ENCODE results near the gene ZCCHC17. TPM values are rescaled to one million over a fixed set of nuclear protein-coding genes. Genes with fewer than 3 reads are reported as not detected.
"Not testable (repeated sequence)": the region's sequence is repeated elsewhere in the genome, so short reads cannot be mapped to it uniquely, and the experiment has no call there.

The ZCCHC17 gene
- total RNA-seq, 2 experiments from 2014 or later, result 33.0 to 34.2 TPM

DNA sequence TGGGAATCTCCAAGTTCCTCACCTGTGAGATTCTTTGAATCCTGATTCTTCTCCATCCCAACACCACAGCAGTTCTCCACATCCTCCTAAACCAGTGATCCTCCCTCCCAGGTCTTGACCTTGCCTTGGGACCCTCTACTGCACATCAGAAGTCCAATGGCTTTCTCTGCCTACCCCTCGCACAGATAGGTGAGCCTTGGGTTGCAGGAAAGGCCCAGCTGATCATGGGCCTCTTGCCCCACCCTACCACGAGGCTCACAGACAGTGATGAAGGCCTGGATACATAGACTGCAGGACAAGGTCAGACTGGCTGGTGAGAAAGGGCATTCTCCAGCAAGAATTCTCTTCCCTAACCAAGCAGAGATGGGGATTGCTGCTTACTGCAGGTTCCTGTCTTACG is 75.2 kb downstream of the ZCCHC17 start:
- Mint-ChIP-seq H3K27ac (no peak overlapping the region), H3K27me3 (no peaks in the 10 kb centered on the region), H3K4me3 (no peak overlapping the region), H3K4me1 (peaks cover 12% of the 10 kb centered on the region), H3K36me3 (no peaks in the 10 kb centered on the region), H3K9me3 (no peaks in the 10 kb centered on the region)
- DNase-seq, result no peak

DNA sequence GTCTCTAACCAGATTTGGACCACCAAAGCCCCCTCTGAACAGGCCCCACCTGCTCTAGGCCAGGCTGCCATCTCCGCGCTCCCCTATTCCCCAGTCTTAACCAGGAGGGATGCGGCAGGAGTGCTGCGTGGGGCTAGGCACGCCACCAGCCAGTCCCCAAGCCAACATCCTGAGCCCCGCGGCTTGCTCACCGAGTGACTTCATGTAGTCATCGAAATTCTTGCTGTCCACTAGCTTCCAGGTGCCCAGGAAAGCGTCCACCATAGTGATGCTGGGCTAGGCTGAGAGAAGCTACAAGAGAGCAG is 75.9 kb downstream of the ZCCHC17 start:
- H3K27ac Mint-ChIP-seq, result no peak overlapping the region
- H3K4me1 Mint-ChIP-seq, result peaks cover 12% of the 10 kb centered on the region
- peak overlapping the region; percentile 40 for H3K4me3 Mint-ChIP-seq
- no peaks in the 10 kb centered on the region for H3K9me3 Mint-ChIP-seq
- no peaks in the 10 kb centered on the region for H3K36me3 Mint-ChIP-seq
- DNase-seq, result no peak
- no peaks in the 10 kb centered on the region for H3K27me3 Mint-ChIP-seq

DNA sequence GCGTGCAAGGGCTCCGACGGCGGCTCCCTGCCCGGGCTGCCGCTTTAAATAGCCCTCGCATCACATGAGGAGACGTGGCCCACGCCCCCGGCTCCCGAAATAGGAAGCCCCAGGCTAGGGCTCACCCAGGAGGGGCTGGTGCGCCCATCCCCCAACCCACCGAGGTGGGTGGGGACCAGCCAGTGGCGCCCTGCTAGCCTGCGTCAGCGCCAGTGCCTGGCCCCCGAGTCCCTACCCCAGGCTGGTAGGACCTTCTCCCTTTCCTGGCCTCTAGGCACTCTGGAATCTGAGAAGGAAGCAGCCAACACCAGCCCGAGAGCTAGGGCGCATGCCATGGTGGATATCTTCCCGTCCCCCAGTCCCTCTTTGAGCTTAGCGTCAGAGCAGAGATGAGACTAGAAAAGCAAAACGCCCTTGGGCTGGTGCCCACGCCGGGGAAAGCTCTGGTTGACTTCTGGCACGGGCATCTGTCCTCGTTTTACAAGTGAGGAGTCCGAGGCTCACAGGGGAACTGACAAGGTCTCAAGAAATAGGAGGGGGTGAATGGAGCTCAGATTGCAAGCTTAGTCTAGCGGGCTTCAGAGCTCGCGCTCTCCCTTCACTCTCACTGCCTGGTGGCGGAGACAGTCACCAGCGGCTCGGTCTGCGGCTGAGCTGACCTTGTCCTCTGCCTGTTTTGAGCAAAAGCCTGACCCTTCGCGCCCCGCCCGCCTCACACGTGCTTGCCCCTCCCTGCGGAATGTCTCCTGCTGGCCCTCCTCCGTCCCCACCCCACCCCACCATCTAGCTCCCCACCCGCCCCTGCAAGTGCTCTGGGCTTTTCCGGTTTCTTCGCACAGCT is 76.4 kb downstream of the ZCCHC17 start, which contains the start of gene FABP3:
FABP3 (minus strand) TSS at position 21 of the 841 bp plus-strand sequence. CDS start 62 bp downstream, outside the sequence.
- DNase-seq, result peak; percentile 22
- H3K27me3 Mint-ChIP-seq, result no peaks in the 10 kb centered on the region
- H3K4me1 Mint-ChIP-seq, result peaks cover 12% of the 10 kb centered on the region
- no peaks in the 10 kb centered on the region for H3K36me3 Mint-ChIP-seq
- peak within 1 kb of the TSS; percentile 76 for H3K4me3 Mint-ChIP-seq
- peak within 1 kb of the TSS; percentile 43 for H3K27ac Mint-ChIP-seq
- no peaks in the 10 kb centered on the region for H3K9me3 Mint-ChIP-seq

DNA sequence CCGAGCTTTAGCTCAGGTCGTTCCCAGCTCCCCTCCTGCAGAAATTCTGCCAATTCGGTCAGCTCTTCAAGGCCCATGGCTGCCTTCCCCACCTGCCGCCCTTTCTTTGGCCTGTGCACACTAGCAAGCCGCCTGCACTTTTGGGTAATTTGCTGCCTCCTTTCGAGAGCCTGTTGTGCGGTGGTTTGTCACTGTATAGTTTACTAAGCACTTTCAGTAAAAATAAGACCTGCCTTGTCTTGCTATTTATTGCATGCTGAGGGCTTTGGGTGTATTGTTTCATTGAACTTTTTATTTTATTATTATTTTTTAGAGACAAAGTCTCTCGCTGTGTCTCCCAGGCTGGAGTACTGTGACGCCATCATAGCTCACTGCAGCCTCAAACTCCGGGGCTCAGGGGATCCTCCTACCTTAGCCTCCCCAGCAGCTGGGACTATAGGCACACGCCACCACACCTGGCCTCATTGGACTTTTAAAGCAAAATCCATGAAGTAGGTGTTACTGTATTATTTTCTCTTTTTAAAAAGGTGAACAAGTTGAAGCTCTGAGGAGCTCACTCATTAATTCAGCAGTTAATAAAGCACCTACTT is 77.2 kb downstream of the ZCCHC17 start:
- no peak for DNase-seq
- Mint-ChIP-seq H3K36me3 (no peaks in the 10 kb centered on the region), H3K27me3 (no peaks in the 10 kb centered on the region), H3K4me3 (peak overlapping the region; percentile 76), H3K4me1 (peaks cover 12% of the 10 kb centered on the region), H3K9me3 (no peaks in the 10 kb centered on the region), H3K27ac (peak overlapping the region; percentile 40)

DNA sequence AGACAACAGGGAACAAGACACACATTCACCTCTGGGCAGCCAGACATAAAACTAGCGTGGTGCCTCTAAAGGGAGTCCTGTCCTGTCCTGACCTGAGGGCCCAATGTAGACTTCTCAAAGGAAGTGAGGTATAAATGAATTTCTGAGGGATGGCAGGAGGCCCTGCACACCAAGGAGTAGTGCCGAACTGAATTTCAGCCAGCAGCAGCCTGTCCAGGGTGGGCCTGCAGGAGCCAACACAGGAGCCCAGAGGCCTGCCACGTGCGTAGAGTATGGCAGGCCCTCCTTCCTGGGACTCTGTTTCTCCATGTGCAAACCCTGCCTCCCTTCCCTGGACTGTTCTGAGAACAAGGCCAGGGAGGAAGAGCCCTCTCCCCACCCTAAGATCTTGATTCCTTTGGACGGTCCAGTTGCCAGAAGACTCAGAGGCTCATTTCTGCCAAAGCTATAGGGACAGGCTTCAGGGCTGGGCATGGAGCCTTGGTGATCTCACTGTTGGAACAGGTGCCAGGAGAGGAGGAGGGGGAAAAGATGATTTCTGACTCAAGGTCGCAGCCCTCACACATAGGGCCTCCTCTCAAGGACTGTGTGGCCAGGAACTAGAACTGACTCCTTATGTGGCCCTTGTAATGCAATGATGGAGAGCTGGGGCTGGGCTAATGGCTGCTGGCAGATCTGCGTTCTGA is 77.8 kb downstream of the ZCCHC17 start:
- Mint-ChIP-seq H3K4me1 (peaks cover 12% of the 10 kb centered on the region), H3K27ac (no peak overlapping the region), H3K36me3 (no peaks in the 10 kb centered on the region), H3K9me3 (no peaks in the 10 kb centered on the region), H3K4me3 (no peak overlapping the region), H3K27me3 (no peaks in the 10 kb centered on the region)
- no peak for DNase-seq

DNA sequence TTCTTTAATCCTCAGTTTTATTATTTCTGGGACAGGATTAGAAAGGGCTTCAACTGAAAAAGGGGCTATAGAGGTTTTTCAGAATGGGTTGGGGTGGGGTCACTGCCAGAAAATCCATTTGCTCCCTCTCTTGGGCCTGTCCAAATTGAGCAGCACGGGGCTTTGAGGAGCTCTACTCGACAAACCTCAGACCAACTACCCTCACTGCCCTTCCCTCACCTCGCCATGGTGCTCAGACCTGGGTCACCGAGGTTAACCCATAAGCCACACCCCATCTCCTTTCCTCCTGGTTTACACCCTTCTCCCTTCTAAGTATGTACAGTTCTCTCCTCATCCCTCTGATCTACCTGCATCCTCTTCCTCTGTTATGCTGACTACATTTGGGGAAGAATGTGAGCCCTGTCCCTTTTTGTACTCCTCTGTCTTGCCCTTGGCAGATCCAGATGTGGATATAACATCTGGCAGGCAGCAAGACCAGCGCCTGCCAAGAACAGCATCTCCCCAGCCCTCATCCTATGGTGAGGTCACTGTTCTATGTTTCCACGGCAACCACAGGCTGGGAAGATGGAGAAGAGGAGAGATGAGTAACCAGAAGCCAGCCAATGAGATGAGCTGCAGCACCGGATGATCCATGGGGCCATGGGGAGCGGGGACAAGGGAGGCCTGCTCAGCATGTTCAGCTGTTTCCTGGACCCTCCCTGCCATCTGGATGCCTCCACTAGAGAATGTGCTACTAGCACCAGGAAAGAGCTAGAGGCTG is 79.7 kb downstream of the ZCCHC17 start:
- Mint-ChIP-seq H3K27ac (no peak overlapping the region), H3K9me3 (no peaks in the 10 kb centered on the region), H3K4me3 (no peak overlapping the region), H3K4me1 (peaks cover 12% of the 10 kb centered on the region), H3K27me3 (peaks cover 4% of the 10 kb centered on the region), H3K36me3 (no peaks in the 10 kb centered on the region)
- DNase-seq, result no peak

DNA sequence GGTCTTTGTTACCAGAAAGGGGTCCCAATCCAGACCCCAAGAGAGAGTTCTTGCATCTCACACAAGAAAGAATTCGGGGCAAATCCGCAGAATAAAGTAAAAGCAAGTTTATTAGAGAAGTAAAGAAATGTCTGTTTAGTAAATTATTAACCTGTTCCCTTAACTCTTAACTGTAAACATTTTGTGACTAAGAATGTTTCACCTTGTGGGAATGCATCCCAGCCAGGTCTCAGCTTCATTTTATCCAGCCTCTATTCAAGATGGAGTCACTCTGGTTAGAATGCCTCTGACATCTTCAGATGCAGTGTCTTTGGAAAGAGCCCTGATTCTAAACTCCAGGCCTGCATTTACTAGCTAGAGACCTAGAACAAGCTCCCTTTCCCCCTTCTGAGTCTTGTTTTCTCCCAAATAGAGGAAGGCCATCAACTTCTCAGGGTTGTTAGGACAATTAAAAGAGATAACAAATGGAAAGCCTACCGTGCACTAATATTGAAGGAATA is 80.6 kb downstream of the ZCCHC17 start:
- Mint-ChIP-seq H3K9me3 (no peaks in the 10 kb centered on the region), H3K27me3 (peaks cover 4% of the 10 kb centered on the region), H3K36me3 (no peaks in the 10 kb centered on the region), H3K4me3 (no peak overlapping the region), H3K27ac (no peak overlapping the region), H3K4me1 (peaks cover 12% of the 10 kb centered on the region)
- no peak for DNase-seq

DNA sequence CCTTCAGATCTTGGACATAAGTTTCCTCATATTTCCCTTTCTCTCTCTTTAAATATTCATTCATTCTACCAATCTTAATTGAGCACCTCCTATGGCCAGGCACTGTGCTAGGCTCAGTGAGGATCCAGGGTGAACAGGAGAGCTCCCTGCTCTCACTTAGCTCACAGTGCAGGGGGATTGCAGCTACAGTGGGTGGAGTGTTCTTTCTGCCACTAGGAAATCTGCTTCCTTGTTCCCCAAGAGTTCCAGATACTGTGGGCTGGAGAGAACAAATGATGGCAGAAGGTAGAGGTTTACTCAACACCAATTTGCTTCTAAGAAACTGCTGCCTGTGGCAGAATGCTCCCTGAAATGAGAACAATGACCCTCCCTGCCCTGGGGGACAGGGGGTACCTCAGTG is 81.2 kb downstream of the ZCCHC17 start:
- Mint-ChIP-seq H3K36me3 (no peaks in the 10 kb centered on the region), H3K27ac (no peak overlapping the region), H3K4me3 (no peak overlapping the region), H3K9me3 (no peaks in the 10 kb centered on the region), H3K27me3 (peaks cover 4% of the 10 kb centered on the region), H3K4me1 (peaks cover 8% of the 10 kb centered on the region)
- no peak for DNase-seq

DNA sequence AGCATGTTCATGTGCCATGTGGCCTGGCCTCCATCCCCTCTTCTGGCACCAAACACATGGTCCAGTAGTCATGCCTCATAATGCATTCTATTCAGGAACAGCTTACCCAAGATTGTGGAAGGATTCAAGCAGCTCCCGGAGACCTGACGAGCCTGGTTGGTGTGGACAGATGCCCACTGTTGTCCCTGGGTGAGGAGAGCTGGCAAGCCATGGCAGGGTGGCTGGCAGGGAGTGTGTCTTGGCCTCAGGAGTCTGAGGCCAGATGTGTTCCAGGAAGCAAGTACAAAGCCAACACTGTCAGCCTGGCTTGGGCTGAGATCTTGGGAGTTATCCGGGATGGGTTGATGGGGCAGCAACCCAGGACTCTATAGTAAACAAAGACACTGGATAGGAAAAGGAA is 83.3 kb downstream of the ZCCHC17 start:
- Mint-ChIP-seq H3K4me1 (no peaks in the 10 kb centered on the region), H3K27ac (no peak overlapping the region), H3K36me3 (no peaks in the 10 kb centered on the region), H3K4me3 (no peak overlapping the region), H3K27me3 (peaks cover 13% of the 10 kb centered on the region), H3K9me3 (no peaks in the 10 kb centered on the region)
- DNase-seq, result no peak

DNA sequence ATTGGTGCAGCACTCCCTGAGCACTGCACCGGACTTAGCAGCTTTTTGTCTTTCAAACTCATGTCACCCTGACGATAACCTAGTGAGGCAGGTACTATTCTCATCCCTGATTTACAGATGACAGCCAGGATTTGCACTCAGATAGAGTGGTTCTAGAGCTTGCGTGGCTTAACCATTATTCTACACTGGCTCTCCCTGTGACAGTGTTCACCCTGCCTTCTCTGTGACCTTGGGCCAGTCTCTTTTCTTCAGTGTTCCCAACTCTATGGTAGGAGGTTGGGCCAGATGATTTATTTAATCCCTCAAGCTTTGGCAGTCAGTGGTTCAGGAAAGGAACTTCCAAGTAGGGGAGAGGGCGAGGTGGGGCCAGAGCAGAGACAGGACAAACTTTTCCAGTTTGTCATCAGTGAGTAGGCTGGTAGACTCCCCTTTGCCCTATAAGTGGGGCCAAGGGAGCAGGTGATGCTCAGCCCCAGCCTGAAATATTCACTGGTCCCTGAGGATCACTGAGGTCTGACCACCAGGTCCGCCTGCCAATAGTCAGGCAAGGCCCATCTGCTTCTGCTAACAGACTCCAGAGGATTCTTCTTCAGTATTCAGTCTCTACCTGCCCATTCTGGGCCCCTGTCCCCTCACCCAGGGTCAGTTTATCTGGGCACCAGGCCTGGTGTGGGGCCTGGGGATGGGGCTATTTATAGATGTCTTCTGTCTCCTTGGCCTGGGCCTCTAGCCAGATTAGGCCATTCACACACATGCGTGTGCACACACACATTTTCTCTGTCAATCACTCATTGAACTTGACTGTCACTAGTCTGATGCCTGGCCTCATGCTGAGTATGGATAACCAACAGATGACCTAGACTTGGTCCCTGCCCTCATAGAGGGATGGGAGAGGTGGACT is 84.8 kb downstream of the ZCCHC17 start:
- no peak for DNase-seq
- Mint-ChIP-seq H3K4me1 (no peaks in the 10 kb centered on the region), H3K36me3 (no peaks in the 10 kb centered on the region), H3K27ac (no peak overlapping the region), H3K9me3 (no peaks in the 10 kb centered on the region), H3K27me3 (peaks cover 28% of the 10 kb centered on the region), H3K4me3 (no peak overlapping the region)

DNA sequence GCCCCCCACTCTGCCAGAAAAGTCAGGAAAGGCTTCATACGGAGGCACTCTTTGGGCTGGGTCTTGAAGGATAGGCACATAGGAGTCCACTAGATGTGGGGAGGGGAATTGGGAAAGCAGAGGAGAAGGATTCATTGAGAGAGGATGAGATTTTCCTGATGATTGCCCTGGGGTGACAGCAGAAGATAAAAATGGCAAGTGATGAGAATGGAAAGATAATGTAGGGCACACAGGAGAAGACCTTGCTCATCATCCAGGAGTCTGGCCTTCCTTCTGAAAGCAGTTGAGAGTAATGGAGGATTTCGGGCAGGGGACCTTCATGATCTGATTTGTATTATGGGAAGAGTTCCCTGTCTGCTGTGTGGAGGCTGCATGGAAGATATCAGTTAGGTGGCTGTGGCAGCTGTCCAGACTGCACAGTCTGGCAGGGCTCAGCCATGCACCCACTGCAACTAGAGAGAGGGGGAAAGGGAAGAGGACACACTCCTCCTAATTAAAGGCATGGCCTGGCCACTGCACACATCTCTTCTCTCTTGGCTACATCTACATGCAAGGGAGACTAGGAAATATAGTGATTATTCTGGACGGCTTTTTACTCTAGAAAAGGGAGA is 85.7 kb downstream of the ZCCHC17 start:
- H3K27ac Mint-ChIP-seq, result no peak overlapping the region
- no peaks in the 10 kb centered on the region for H3K36me3 Mint-ChIP-seq
- H3K27me3 Mint-ChIP-seq, result peaks cover 35% of the 10 kb centered on the region
- H3K4me1 Mint-ChIP-seq, result no peaks in the 10 kb centered on the region
- no peak overlapping the region for H3K4me3 Mint-ChIP-seq
- H3K9me3 Mint-ChIP-seq, result no peaks in the 10 kb centered on the region
- DNase-seq, result no peak

DNA sequence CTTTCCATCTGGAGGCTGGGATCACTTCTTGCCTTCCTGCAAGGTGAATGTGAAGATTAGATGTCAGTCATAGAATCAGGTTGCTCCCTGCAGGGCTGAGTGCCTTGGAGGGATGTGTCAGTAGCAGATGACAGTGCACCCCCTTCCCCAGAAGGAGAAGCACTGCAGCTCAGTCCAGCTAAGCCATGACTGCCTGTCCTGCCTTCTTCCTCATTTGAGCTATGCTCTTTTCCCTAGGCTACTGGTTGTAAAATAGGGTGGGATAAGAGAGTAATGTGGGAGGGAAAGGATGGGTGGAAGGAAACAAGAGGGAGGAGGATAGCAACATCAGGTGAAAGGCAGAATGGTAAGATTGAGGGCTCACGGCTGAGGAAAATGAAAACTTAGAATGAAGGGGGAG is 87.1 kb downstream of the ZCCHC17 start:
- no peak overlapping the region for H3K27ac Mint-ChIP-seq
- peaks cover 39% of the 10 kb centered on the region for H3K27me3 Mint-ChIP-seq
- H3K4me3 Mint-ChIP-seq, result no peak overlapping the region
- H3K4me1 Mint-ChIP-seq, result no peaks in the 10 kb centered on the region
- no peaks in the 10 kb centered on the region for H3K36me3 Mint-ChIP-seq
- H3K9me3 Mint-ChIP-seq, result no peaks in the 10 kb centered on the region
- no peak for DNase-seq

DNA sequence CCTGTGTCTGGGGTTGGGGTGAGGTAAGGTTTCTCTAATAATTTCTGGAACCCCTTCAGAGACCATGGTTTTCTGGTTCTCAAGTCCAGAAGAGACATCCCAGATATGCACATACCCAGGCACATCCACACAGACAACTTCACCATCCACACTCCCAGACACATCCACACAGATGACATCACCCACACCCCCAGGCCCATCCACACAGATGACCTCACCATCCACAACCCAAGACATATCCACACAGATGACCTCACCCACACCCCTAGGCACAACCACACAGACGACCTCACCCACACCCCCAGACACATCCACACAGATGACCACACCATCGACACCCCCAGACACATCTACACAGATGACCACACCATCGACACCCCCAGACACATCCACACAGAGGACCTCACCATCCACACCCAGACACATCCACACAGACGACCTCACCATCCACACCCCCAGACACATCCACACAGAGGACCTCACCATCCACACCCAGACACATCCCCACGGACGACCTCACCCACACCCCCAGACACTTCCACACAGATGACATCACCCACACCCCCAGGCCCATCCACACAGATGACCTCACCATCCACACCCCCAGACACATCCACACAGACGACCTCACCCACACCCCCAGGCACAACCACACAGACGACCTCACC is 89.9 kb downstream of the ZCCHC17 start:
- H3K4me3 Mint-ChIP-seq, H3K9me3 Mint-ChIP-seq, H3K4me1 Mint-ChIP-seq, H3K36me3 Mint-ChIP-seq, H3K27ac Mint-ChIP-seq, DNase-seq: not testable (repeated sequence)
- peaks cover 35% of the 10 kb centered on the region for H3K27me3 Mint-ChIP-seq
